HG02840 (cell line): ENCODE data around the gene FABP7.
A peak's percentile ranks its signal among the peaks of the same experiment; 100 is the strongest.

ENCODE experiments used
- ATAC-seq: cut with Tn5 transposase; IDR thresholded peaks from one replicate; pipeline ENCODE4 v1.9.1; 2021; ENCODE audit warnings: mild to moderate bottlenecking, moderate library complexity, moderate number of reproducible peaks; ENCODE audit not compliant: unreplicated experiment, low FRiP score

Gene FABP7

GRCh38 chr6:122791310-122791679 is 11.8 kb downstream of the FABP7 start:
- ATAC-seq, result no peak

DNA sequence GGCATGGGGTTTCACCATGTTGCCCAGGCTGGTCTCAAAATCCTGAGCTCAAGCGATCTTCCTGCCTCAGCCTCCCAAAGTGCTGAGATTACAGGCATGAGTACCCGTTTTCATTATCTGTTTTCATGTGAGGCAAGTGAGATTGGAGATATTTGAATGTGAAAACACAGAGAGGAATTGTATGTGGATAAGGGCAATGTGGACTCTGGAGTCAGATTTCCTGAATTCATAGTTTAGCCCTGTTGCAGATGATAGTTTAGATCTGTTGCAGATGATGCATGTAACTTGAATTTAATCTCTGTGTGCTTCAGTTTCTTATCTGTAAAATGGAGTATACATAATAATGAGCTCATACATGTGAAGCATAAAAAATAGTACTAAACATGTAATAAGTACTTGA is 13.2 kb downstream of the FABP7 start:
- no peak for ATAC-seq

- ATAC-seq, result no peak
Measured at GRCh38 chr6:122797537-122797936, 18.0 kb downstream of the FABP7 start.

- ATAC-seq, result peak; percentile 77
Measured at GRCh38 chr6:122798099-122798641, 18.7 kb downstream of the FABP7 start.

DNA sequence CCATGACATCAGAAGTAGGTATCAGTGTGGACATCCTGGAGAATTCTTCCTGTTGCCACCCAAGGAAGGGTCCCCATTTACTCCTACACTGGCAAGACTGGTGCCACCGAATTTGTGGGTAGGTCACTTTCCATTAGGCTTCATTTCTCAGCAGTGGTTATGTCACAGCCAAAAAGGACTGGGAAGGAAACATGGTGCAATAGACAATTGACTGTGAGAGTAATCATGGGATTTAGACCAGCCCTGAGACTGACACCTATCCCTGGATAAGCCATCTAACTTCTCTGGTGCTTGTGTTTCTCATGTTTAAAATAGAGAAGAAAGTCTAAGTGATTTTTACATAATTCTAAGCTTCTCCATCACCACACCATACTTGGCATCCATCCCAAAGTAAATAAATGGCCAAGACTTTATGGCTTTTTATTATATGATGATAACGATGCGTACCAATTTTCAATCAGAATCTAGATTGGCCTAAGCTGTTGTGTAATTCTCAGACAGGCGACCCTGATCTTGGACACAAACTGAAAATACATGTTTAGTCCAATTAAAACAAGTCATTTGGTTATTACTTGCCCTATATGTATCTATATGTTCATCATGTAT is 19.7 kb downstream of the FABP7 start:
- ATAC-seq, result no peak

GRCh38 chr6:122799916-122800686 is 20.6 kb downstream of the FABP7 start:
- no peak for ATAC-seq

GRCh38 chr6:122800906-122801305 is 21.4 kb downstream of the FABP7 start:
- no peak for ATAC-seq

- no peak for ATAC-seq
Measured at GRCh38 chr6:122801397-122801796, 21.9 kb downstream of the FABP7 start.

GRCh38 chr6:122803171-122803661 is 23.7 kb downstream of the FABP7 start:
- no peak for ATAC-seq

DNA sequence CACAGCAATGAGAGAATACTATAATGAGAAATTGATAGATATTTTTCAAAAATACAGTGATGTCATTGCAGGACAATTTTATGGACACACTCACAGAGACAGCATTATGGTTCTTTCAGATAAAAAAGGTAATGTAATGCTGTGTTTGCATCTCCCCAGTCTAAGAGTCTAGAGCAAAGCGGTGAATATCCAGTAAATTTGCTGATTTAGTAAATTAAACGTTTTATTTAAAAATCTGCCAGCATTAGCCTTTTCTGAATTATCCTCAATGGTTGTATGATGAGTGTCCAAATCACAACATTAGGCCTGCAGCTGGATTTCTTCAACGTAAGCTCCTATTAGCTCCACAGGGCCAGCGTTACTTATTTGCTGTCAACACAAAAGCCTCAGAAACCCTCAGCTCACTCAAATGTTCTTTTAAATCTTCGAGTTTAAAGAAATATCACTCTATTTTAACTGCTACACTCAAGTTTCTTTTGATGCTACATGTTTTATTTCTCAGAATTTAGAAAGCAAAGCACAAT is 25.5 kb downstream of the FABP7 start:
- ATAC-seq, result no peak

DNA sequence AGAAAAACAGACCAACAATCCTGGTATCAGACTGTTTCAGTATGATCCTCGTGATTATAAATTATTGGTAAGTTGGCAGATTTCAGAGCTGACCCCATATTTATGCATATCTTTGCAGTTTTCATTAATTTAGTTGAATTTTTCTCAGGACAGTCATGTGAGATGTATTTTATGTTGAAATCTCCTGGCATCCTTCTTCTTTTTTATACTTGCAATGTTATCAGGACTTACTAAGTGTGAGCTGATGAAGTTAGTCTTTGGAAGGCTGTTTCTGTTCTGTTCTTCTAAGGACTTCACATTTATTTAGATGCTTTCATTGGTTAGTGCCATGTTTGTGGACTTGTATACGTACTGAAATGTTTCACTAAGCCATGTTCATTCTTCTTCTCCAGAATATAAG is 26.8 kb downstream of the FABP7 start:
- no peak for ATAC-seq

GRCh38 chr6:122808121-122808885 is 28.8 kb downstream of the FABP7 start:
- ATAC-seq, result no peak

- no peak for ATAC-seq
Measured at GRCh38 chr6:122809001-122809400, 29.5 kb downstream of the FABP7 start.

GRCh38 chr6:122809691-122810090 is 30.2 kb downstream of the FABP7 start:
- no peak for ATAC-seq

GRCh38 chr6:122810189-122810588 is 30.7 kb downstream of the FABP7 start:
- ATAC-seq, result no peak

DNA sequence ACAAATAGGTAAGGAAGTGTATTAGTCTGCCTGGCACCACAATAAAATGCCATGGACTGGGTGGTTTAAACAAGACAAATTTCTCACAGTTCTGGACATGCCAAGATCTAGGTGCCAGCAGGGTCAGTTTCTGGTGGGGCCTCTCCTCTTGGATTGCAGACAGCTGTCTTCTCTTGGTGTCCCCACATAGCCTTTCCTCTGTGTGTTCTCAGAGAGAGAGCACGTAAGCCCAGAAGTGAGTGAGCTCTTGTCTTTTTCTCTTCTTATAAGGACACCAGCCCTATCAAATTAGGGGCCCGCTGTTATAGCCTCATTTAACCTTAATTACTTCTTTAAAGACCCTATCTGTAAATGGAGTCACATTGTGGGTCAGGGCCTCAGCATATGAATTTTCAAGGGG is 37.8 kb downstream of the FABP7 start:
- no peak for ATAC-seq

DNA sequence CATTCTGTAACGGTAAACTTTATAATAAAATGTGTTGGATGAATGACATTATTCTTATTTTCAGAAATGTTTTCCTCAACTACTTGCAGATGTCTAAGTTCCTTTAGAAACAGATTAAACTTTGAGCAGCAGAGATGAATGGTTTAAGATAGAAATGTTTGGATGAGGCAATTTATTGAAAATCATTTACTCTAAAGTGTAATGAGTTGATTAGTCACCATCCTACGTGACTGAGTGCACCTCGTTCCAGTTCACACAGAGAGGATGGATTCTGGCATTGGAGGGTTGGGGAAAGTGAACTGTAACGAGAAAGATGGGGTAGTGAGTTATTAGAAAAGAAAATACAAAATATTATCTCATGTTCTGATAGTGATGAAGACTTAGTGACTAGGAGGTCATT is 38.2 kb downstream of the FABP7 start:
- ATAC-seq, result no peak

DNA sequence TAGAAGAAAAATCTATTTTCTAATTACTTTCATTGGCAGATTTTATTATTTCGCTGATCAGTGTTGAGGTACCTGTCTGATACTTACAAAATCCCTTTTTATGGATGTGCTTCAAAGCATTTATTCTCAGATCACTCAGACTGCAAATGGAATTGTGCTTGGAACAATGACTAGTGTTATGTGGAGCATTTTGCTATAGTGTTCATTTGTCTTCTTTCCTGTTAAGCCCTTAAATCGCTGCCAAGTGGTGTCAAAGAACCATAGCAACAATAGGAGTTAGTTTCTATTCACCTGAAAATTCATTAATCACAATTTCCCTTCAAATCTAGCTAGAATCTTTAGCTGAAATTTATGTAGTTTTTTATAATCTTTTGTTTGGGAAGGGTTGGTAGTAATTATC is 39.4 kb downstream of the FABP7 start:
- no peak for ATAC-seq

- ATAC-seq, result no peak
Measured at GRCh38 chr6:122821095-122821494, 41.6 kb downstream of the FABP7 start.

DNA sequence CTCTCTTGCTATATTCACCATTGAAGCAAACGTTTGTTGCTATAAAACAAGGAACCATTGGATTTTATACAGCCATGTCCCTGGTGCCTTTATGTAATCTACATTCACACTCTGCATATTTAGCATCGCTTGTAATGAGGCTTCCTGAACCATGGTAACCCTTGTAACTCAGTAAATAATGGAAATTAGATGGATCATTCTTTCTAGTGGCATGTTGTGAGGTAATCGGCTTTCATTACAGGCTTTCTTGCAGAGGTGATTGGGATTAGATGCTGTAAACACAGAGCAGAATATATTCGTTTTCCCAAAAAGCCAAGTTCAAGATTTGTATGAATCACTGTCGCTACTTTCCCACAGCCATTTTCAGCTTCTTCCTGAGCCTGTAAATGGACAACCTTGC is 45.6 kb downstream of the FABP7 start:
- ATAC-seq, result no peak

GRCh38 chr6:122829456-122829855 is 49.9 kb downstream of the FABP7 start:
- no peak for ATAC-seq
